HG02571 (cell line): ENCODE measurements around the gene TRIM8.

Source experiments
- ATAC-seq: cut with Tn5 transposase; IDR thresholded peaks from one replicate; pipeline ENCODE4 v1.9.1; 2021; ENCODE audit warnings: mild to moderate bottlenecking, moderate library complexity; ENCODE audit not compliant: unreplicated experiment

The TRIM8 gene

GRCh38 chr10:102615361-102615760 lies 28.9 kb upstream of the TRIM8 start:
- ATAC-seq, result no peak

DNA sequence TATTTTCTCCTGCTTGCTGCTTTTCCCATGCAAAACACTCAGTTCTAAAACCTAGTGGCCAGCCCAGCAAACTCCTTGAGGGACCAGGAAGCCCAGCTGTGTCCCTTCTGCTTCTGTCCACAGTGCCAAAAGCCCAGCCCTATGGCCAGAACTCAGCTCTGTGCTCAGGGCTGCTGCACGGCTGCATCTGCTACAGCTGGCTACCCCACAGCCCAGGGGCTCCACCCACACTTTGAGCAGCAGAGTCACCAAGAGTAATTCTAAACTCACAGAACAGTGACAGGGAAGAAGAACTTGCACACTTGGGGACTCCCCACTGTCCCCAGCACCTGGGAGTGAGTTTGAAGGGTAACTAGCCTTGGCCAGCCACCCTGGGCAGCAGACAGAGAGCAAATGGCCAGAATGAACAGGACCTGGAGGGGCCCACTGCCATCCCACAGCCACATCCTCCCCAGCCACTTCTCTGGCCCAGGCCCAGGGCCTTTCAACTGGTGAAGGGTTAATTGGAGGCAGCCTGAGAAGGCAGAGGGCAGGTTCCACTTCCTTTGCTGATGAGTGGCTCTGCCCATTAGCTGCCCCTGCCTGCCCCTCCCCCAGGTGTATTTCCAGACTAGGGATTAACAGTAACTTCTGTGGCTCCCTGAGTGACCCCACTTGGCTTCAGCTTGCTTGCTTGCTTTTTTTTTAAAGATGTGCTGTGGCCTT lies 28.1 kb upstream of the TRIM8 start:
- ATAC-seq, result peak; percentile 47

- no peak for ATAC-seq
Observed at GRCh38 chr10:102617041-102617440, 27.2 kb upstream of the TRIM8 start.

DNA sequence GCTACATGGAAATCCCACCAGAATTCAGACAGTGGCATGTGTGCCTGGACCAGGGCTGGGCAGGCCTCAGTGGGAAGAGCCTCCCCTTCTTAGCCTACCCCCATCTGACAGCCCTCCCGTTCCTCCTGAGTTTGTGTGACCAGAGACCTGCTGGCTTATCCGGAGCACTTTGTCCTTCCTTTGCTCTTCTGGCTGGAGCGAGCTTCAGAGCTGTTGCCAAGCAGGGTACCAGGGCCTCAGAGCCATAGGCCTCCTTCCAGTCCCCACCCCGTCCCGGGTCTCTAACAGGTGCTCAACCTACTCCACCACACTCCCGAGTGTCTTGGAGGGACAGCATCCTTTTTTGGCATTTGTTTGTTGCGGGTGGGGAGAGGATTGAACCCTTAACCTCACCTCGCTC lies 26.5 kb upstream of the TRIM8 start:
- no peak for ATAC-seq

- no peak for ATAC-seq
Observed at GRCh38 chr10:102619281-102619981, 24.8 kb upstream of the TRIM8 start.

GRCh38 chr10:102620138-102620590 lies 24.1 kb upstream of the TRIM8 start:
- no peak for ATAC-seq

- no peak for ATAC-seq
Observed at GRCh38 chr10:102620591-102621442, 23.5 kb upstream of the TRIM8 start.

- ATAC-seq, result no peak
Observed at GRCh38 chr10:102621443-102622325, 22.6 kb upstream of the TRIM8 start.

DNA sequence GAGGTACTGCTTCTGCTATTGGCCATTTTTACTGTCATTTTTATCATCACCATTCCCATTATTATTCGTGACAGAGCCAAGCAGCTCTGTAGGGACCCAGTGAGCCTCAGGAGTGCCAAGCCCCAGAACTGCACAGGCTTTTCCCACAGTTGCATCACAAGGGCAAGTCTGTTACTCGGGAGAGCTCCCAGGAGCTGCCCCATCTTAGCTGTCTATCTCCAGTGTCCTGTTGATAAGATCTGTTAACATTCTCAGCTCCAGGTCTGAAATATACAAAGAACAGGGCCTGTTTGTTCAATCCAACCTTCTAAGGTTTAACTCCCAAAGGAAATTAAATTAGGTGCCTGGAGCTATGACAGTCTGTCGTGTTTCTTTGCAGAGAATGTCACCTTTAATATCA lies 20.2 kb upstream of the TRIM8 start:
- no peak for ATAC-seq

DNA sequence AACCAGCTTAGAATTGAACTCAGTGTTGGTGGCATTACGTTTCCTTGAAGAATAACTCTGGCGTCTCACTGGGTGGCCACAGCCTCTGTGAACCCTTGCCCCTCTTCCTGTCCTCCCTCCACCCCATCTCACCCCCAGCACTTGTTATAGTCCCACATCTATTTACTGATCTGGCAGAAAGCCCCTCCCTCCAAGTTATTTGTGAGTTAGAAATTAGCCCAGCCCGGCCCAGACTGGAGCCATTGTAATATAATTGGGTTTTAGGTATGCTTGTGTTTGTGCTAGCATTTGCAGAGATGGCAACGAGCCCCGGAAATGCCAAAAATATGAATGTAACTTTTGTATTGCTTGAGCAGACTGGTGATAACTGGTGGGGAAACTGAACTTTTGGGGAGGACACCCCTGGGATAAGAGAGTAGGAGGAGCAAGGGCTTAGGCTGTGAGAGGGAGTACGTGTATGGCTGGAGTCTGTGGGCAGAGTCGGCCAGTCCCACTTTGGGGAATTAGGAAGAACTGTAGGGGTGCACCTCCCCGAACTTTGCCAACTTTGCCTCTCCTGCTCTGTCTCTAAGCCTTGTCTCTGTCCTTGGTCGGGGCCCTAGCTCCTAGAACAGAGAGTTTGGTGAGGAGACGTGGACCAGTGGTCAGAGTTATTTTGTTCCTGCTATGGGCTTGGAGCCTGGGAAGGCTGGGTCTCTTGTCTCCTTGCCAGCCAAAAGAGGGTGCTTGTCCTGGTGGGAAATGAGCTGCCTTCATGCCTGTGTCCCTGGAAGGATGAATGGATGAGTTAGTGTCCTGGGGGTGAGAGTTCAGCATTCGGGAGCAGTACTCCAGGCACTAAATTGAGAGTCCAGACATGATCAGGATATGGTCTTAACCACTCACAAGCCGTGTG lies 19.3 kb upstream of the TRIM8 start:
- no peak for ATAC-seq

GRCh38 chr10:102626026-102626685 lies 18.1 kb upstream of the TRIM8 start:
- ATAC-seq, result no peak

DNA sequence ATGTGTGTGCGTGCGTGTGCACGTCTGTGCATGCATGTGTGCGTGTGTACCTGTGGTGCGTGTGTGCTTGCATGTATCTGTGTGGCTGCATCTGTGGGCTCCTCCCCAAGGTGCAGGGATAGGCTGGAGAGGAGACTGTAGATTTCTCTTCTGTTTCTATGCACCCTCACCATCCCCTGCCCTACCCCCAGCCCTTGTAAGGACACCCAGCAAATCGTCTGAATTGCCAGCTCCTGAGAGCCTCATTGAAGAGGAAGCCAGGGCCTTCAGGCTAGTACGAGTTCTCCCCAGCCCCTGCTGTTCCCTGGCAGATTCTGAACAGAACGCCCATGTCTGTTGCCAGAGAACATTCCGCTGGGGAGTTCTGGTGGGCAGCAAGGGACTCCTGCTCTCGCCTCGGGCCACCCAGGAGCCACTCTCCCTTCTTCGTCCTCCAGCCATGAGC lies 17.0 kb upstream of the TRIM8 start:
- ATAC-seq, result no peak

GRCh38 chr10:102627736-102628293 lies 16.5 kb upstream of the TRIM8 start:
- no peak for ATAC-seq

GRCh38 chr10:102628451-102628911 lies 15.8 kb upstream of the TRIM8 start:
- ATAC-seq, result no peak

DNA sequence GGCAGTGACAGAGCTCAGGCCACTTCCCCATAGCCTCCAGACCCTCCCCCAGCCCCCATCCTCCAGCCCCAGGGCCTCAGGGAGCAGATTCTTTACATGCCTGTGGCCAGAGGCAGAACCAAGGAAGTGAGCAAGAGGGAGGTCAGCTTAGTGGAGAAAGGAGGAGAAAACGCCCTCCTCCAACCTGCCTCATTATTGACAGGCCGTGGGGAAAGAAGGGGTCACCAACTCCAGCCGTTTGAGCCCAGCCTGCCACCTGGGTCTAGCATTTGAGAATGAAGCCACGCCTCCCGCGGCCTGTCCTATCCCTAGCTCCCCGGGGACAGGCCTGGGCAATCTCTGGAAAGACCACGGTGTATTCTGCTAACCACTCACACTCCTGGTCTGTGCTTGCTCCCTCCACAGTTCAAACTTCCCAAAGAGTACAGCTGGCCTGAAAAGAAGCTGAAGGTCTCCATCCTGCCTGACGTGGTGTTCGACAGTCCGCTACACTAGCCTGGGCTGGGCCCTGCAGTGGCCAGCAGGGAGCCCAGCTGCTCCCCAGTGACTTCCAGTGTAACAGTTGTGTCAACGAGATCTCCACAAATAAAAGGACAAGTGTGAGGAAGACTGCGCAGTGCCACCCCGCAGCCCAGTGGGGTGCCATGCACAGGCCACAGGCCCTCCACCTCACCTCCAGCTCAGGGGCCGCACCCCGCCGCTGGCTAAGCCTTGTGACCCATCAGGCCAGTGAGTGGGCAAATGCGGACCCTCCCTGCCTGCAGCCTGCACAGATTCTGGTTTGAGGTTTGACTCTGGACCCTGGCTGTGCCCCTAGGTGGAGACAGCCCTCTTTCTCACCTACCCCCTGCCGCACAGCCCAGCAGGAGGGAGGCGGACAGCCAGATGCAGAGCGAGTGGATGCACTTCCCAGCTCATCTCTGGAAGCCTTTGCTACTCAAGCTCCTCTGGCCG lies 14.3 kb upstream of the TRIM8 start:
- ATAC-seq, result no peak

GRCh38 chr10:102630663-102631062 lies 13.6 kb upstream of the TRIM8 start:
- no peak for ATAC-seq
